ENCODE results near the gene TPSD1. TPM values are rescaled to one million over a fixed set of nuclear protein-coding genes. Genes with fewer than 3 reads are reported as not detected.
A peak's percentile ranks its signal among the peaks of the same experiment; 100 is the strongest.

Gene TPSD1
- total and polyA plus RNA-seq, 8 donors: 0.70 to 7.6 (median 4.5) TPM; not detected in 4

GRCh38 chr16:1305823-1306222 lies 50.0 kb downstream of the TPSD1 start:
- intact Hi-C loops (cut with DNase I; ENCODE audit: low total_unique reads): no loop called here
- peaks cover 0 to 28% (median 4%) of the 10 kb centered on the region in 3 donors for H3K27me3 ChIP-seq
- no peaks in the 10 kb centered on the region for H3K9me3 ChIP-seq
- WGBS, 5 donors: 48 to 63% (median 57%) methylated on average over 9 to 12 of the region's 12 CpGs
- no peak overlapping the region for H3K27ac ChIP-seq
- H3K4me1 ChIP-seq: peaks cover 15 to 37% (median 30%) of the 10 kb centered on the region in 4 donors
- no peak for TF ChIP-seq POLR2A (IDR thresholded peaks at IDR 0.05)
- no peak overlapping the region for H3K4me3 ChIP-seq
- peak in 1 of 2 donors; percentile 81 for DNase-seq
- H3K36me3 ChIP-seq: no peaks in the 10 kb centered on the region

- peaks cover 15 to 37% (median 30%) of the 10 kb centered on the region in 4 donors for H3K4me1 ChIP-seq
- no peak for DNase-seq
- H3K27ac ChIP-seq: no peak overlapping the region
- TF ChIP-seq EP300 (IDR thresholded peaks at IDR 0.05) (no peak), POLR2A (IDR thresholded peaks at IDR 0.05) (no peak), CTCF (IDR thresholded peaks at IDR 0.05) (no peak), POLR2AphosphoS5 (IDR thresholded peaks at IDR 0.05) (no peak)
- intact Hi-C loops (cut with DNase I; ENCODE audit: low total_unique reads): no loop called here
- no peak overlapping the region for H3K4me3 ChIP-seq
- peaks cover 0 to 23% (median 4%) of the 10 kb centered on the region in 3 donors for H3K27me3 ChIP-seq
- H3K9me3 ChIP-seq: no peaks in the 10 kb centered on the region
- 67 to 72% (median 70%) methylated on average over 4 of the region's 4 CpGs for WGBS, 5 donors
- H3K36me3 ChIP-seq: no peaks in the 10 kb centered on the region
Measured at GRCh38 chr16:1306334-1306733, 50.5 kb downstream of the TPSD1 start.

- peak overlapping the region; percentile 75 to 98 (median 95) for H3K27ac ChIP-seq
- peaks cover 28 to 48% (median 41%) of the 10 kb centered on the region in 4 donors for H3K4me1 ChIP-seq
- intact Hi-C loops (cut with DNase I; ENCODE audit: low total_unique reads): no loop called here
- peak overlapping the region; percentile 79 to 97 (median 86) for H3K4me3 ChIP-seq
- no peak for DNase-seq
- peaks cover 0 to 12% (median 9%) of the 10 kb centered on the region in 4 donors for H3K36me3 ChIP-seq
- peaks cover 0 to 5% (median 0%) of the 10 kb centered on the region in 3 donors for H3K27me3 ChIP-seq
- 5 to 7% (median 6%) methylated on average over 27 to 42 of the region's 43 CpGs for WGBS, 5 donors
- H3K9me3 ChIP-seq: no peaks in the 10 kb centered on the region
- TF ChIP-seq EP300 (IDR thresholded peaks at IDR 0.05) (no peak), POLR2A (IDR thresholded peaks at IDR 0.05) (no peak), CTCF (IDR thresholded peaks at IDR 0.05) (no peak), POLR2AphosphoS5 (IDR thresholded peaks at IDR 0.05) (no peak)
Measured at GRCh38 chr16:1308036-1308976, 52.4 kb downstream of the TPSD1 start.

Other genes with a start within 250 kb of the TPSD1 start
- gene SSTR5, start 183.3 kb upstream of the TPSD1 start, total RNA-seq: not detected
- under 1 TPM in 1 of 3 donors, not detected in 2; 0.13 TPM for gene SSTR5, start 183.3 kb upstream of the TPSD1 start, polyA plus RNA-seq
- not detected for gene C1QTNF8, start 159.8 kb upstream of the TPSD1 start, total RNA-seq
- gene C1QTNF8, start 159.8 kb upstream of the TPSD1 start, polyA plus RNA-seq: not detected
- 10 to 100 TPM; 15.8 to 49.6 (median 33.3) TPM for gene CACNA1H, start 103.0 kb upstream of the TPSD1 start, total RNA-seq
- gene CACNA1H, start 103.0 kb upstream of the TPSD1 start, polyA plus RNA-seq: 10 to 100 TPM in 1 of 3 donors, 1 to 10 TPM in 2; 1.5 to 14.5 (median 4.2) TPM
- gene TPSG1, start 30.8 kb upstream of the TPSD1 start, total RNA-seq: 10 to 100 TPM in 1 of 5 donors, not detected in 4; 22.9 TPM
- gene TPSG1, start 30.8 kb upstream of the TPSD1 start, polyA plus RNA-seq: 1 to 10 TPM in 1 of 3 donors, under 1 TPM in 1, not detected in 1; 0.10 to 1.2 TPM
- 100 to 1,000 TPM in 2 of 5 donors, 10 to 100 TPM in 1, 1 to 10 TPM in 1, not detected in 1; 1.8 to 158 (median 70.5) TPM for gene TPSB2, start 25.9 kb upstream of the TPSD1 start, total RNA-seq
- gene TPSB2, start 25.9 kb upstream of the TPSD1 start, polyA plus RNA-seq: 100 to 1,000 TPM in 1 of 3 donors, 10 to 100 TPM in 2; 19.0 to 164 (median 47.9) TPM
- 100 to 1,000 TPM in 3 of 5 donors, 10 to 100 TPM in 2; 15.4 to 202 (median 110) TPM for gene TPSAB1, start 15.4 kb upstream of the TPSD1 start, total RNA-seq
- 100 to 1,000 TPM in 1 of 3 donors, 10 to 100 TPM in 2; 16.9 to 115 (median 32.1) TPM for gene TPSAB1, start 15.4 kb upstream of the TPSD1 start, polyA plus RNA-seq
- gene UBE2I, start 53.6 kb downstream of the TPSD1 start, total RNA-seq: 10 to 100 TPM; 42.0 to 71.0 (median 48.0) TPM
- gene UBE2I, start 53.6 kb downstream of the TPSD1 start, polyA plus RNA-seq: 10 to 100 TPM; 42.2 to 48.2 (median 42.6) TPM
- gene BAIAP3, start 77.6 kb downstream of the TPSD1 start, total RNA-seq: 10 to 100 TPM in 1 of 5 donors, 1 to 10 TPM in 4; 3.7 to 94.7 (median 6.7) TPM
- 1 to 10 TPM; 1.5 to 3.6 (median 2.5) TPM for gene BAIAP3, start 77.6 kb downstream of the TPSD1 start, polyA plus RNA-seq
- gene TSR3, start 95.8 kb downstream of the TPSD1 start, total RNA-seq: 100 to 1,000 TPM in 1 of 5 donors, 10 to 100 TPM in 3, 1 to 10 TPM in 1; 9.3 to 441 (median 41.1) TPM
- 10 to 100 TPM; 65.6 to 74.5 (median 71.9) TPM for gene TSR3, start 95.8 kb downstream of the TPSD1 start, polyA plus RNA-seq
- gene GNPTG, start 95.9 kb downstream of the TPSD1 start, total RNA-seq: 10 to 100 TPM; 32.5 to 87.9 (median 42.0) TPM
- gene GNPTG, start 95.9 kb downstream of the TPSD1 start, polyA plus RNA-seq: 10 to 100 TPM; 30.0 to 56.1 (median 30.4) TPM
- 10 to 100 TPM; 13.6 to 75.0 (median 50.2) TPM for gene UNKL, start 158.6 kb downstream of the TPSD1 start, total RNA-seq
- 1 to 10 TPM; 4.8 to 5.5 (median 5.0) TPM for gene UNKL, start 158.6 kb downstream of the TPSD1 start, polyA plus RNA-seq
- 10 to 100 TPM in 2 of 5 donors, 1 to 10 TPM in 1, not detected in 2; 3.3 to 21.1 (median 16.3) TPM for gene UQCC4, start 164.7 kb downstream of the TPSD1 start, total RNA-seq
- 10 to 100 TPM; 21.0 to 22.8 (median 21.2) TPM for gene UQCC4, start 164.7 kb downstream of the TPSD1 start, polyA plus RNA-seq
- 10 to 100 TPM in 1 of 5 donors, 1 to 10 TPM in 1, not detected in 3; 2.0 to 21.4 TPM for gene PERCC1, start 175.0 kb downstream of the TPSD1 start, total RNA-seq
- gene PERCC1, start 175.0 kb downstream of the TPSD1 start, polyA plus RNA-seq: 1 to 10 TPM in 1 of 3 donors, not detected in 2; 3.3 TPM
- gene CCDC154, start 188.5 kb downstream of the TPSD1 start, total RNA-seq: not detected
- gene CCDC154, start 188.5 kb downstream of the TPSD1 start, polyA plus RNA-seq: 1 to 10 TPM in 2 of 3 donors, under 1 TPM in 1; 0.31 to 4.5 (median 3.1) TPM
- 100 to 1,000 TPM in 2 of 5 donors, 10 to 100 TPM in 3; 47.2 to 489 (median 69.1) TPM for gene CLCN7, start 219.0 kb downstream of the TPSD1 start, total RNA-seq
- gene CLCN7, start 219.0 kb downstream of the TPSD1 start, polyA plus RNA-seq: 10 to 100 TPM in 2 of 3 donors, 1 to 10 TPM in 1; 8.7 to 36.5 (median 27.3) TPM
- not detected for gene PTX4, start 232.9 kb downstream of the TPSD1 start, total RNA-seq
- gene PTX4, start 232.9 kb downstream of the TPSD1 start, polyA plus RNA-seq: not detected
- gene TELO2, start 237.3 kb downstream of the TPSD1 start, total RNA-seq: 100 to 1,000 TPM in 2 of 5 donors, 10 to 100 TPM in 3; 23.5 to 107 (median 29.8) TPM
- gene TELO2, start 237.3 kb downstream of the TPSD1 start, polyA plus RNA-seq: 10 to 100 TPM; 12.4 to 53.6 (median 34.4) TPM

Data from stomach (tissue), 9 donors.